K562 (cell line): ENCODE data around the gene SLC26A3. TPM values are rescaled to one million over a fixed set of nuclear protein-coding genes. Genes with fewer than 3 reads are reported as not detected.

ENCODE experiments used
- ATAC-seq: fragments of 200-7000 bp; cut with Tn5 transposase; 3 replicates; pipeline ENCODE4 v1.9.1; 2020; ENCODE audit warnings: moderate library complexity
- BruUV-seq: library from RNA; stranded (reverse); fragments of 400-500 nt; replicated peaks from 2 replicates; lab custom pipeline; 2021; lab: Mats Ljungman, UMichigan
- CTCF ChIA-PET: fragments of 300-600 bp; formaldehyde crosslinking; extraction: SDS; loops from one replicate; lab custom pipeline; 2021; ENCODE audit warnings: low intra/inter-chr PET ratio; lab: Yijun Ruan, JAX
- POLR2A ChIA-PET: fragments of 300-600, 350-650 bp; sonication (Branson Sonifier 250); formaldehyde crosslinking; extraction: SDS; loops from one replicate; lab custom pipeline; 2021; ENCODE audit warnings: antibody characterized with exemption, inconsistent platforms; lab: Yijun Ruan, JAX
- DNase-seq, 4 experiments: peaks; one replicate each; pipeline versions ENCODE4 v3.0.0 to v3.0.0-alpha.2; 2011 to 2018; ENCODE audit warnings: low spot score in 3 of 4, mixed read lengths in 3 of 4; ENCODE audit errors: extremely low read depth in 1 of 4
- FAIRE-seq: peaks from 2 replicates; lab custom pipeline; 2011; peaks lifted over from hg19 to GRCh38; lab: Jason Lieb, UNC
- H2AFZ ChIP-seq: 2 replicates; pipeline ENCODE4 v1.6.0; 2011; ENCODE audit warnings: low read depth, low read length, control low read depth, inconsistent platforms
- H3K27ac ChIP-seq: fragments of 200-600 bp; 3 replicates; pipeline ENCODE4 v1.8.0; 2011; ENCODE audit warnings: low read depth, mild to moderate bottlenecking, control low read depth, inconsistent platforms, low read length, moderate library complexity, mixed read lengths; ENCODE audit errors: extremely low read depth
- H3K27me3 ChIP-seq, 2 experiments: fragments of 300-600 bp in 1 of 2; 2 replicates in 1 of 2; 3 replicates in 1 of 2; pipeline versions ENCODE4 v1.6.0 to v1.8.0; 2011; ENCODE audit warnings: inconsistent platforms in 2 of 2, low read length in 2 of 2, mild to moderate bottlenecking in 1 of 2, mixed read lengths in 1 of 2, moderate library complexity in 1 of 2; ENCODE audit not compliant: control insufficient read depth in 2 of 2, insufficient read depth in 2 of 2
- H3K36me3 ChIP-seq: fragments of 300-600 bp; 3 replicates; pipeline ENCODE4 v1.8.0; 2011; ENCODE audit warnings: mild to moderate bottlenecking, low read length, inconsistent platforms; ENCODE audit not compliant: control insufficient read depth, insufficient read depth
- H3K4me1 ChIP-seq, 2 experiments: fragments of 200-600 bp in 1 of 2; replicated peaks in 1 of 2; 2 replicates in 1 of 2; 3 replicates in 1 of 2; pipeline versions ENCODE4 v1.5.1 to v1.8.0; 2011; ENCODE audit warnings: inconsistent platforms in 2 of 2, low read length in 2 of 2, mild to moderate bottlenecking in 1 of 2, mixed read lengths in 1 of 2, moderate library complexity in 1 of 2; ENCODE audit not compliant: control insufficient read depth in 2 of 2, insufficient read depth in 2 of 2
- H3K4me2 ChIP-seq: 2 replicates; pipeline ENCODE4 v1.6.1; 2011; ENCODE audit warnings: low read length, control low read depth, inconsistent platforms, mixed read lengths; ENCODE audit not compliant: insufficient read depth
- H3K4me3 ChIP-seq: fragments of 200-600 bp; sonication (generic), shearing (Covaris generic); 2 replicates; pipeline ENCODE4 v1.5.1; 2016; ENCODE audit warnings: control low read depth, inconsistent platforms
- H3K79me2 ChIP-seq: fragments of 200-600 bp; 3 replicates; pipeline ENCODE4 v1.8.0; 2011; ENCODE audit warnings: low read length, inconsistent platforms; ENCODE audit not compliant: control insufficient read depth, insufficient read depth
- H3K9ac ChIP-seq, 2 experiments: 2 replicates each; pipeline versions ENCODE4 v1.6.0 to v1.6.1; 2011; ENCODE audit warnings: low read depth in 2 of 2, low read length in 2 of 2, control low read depth in 1 of 2, inconsistent platforms in 1 of 2, mild to moderate bottlenecking in 1 of 2, mixed read lengths in 1 of 2; ENCODE audit not compliant: insufficient read depth in 1 of 2
- H3K9me1 ChIP-seq: one replicate; pipeline ENCODE4 v1.6.0; 2011; ENCODE audit warnings: inconsistent platforms, mild to moderate bottlenecking, low read length, moderate library complexity; ENCODE audit not compliant: control insufficient read depth, insufficient read depth
- H3K9me3 ChIP-seq: replicated peaks from 2 replicates; pipeline ENCODE4 v1.5.1; 2011; ENCODE audit warnings: low read depth, low read length, inconsistent platforms; ENCODE audit not compliant: control insufficient read depth, insufficient read depth
- H4K20me1 ChIP-seq: replicated peaks from 2 replicates; pipeline ENCODE4 v1.6.1; 2011; ENCODE audit warnings: low read length, inconsistent platforms, mixed read lengths; ENCODE audit not compliant: control insufficient read depth, insufficient read depth
- CEBPG ChIP-seq, 3 experiments: fragments of 200-800 bp in 1 of 3; sonication (Bioruptor generic) in 1 of 3; sonication (generic) in 1 of 3; formaldehyde crosslinking in 1 of 3; IDR thresholded peaks in 2 of 3; conservative IDR thresholded peaks in 1 of 3; 2 replicates each; pipeline versions ENCODE4 v1.6.1 to v1.8.0; 2016 to 2022; ENCODE audit warnings: missing compliant biosample characterization in 2 of 3, missing genetic modification characterization in 2 of 3, mild to moderate bottlenecking in 1 of 3, missing genetic modification reagents in 1 of 3
- GATAD2A ChIP-seq: fragments of 450-650 bp; IDR thresholded peaks from 2 replicates; pipeline ENCODE4 v1.6.1; 2017
- LEF1 ChIP-seq: fragments of 450-650 bp; IDR thresholded peaks from 2 replicates; pipeline ENCODE4 v1.6.1; 2016; ENCODE audit warnings: mild to moderate bottlenecking
- MEF2A ChIP-seq: IDR thresholded peaks from 2 replicates; pipeline ENCODE4 v1.6.1; 2011; ENCODE audit warnings: low read depth, mild to moderate bottlenecking, low read length, moderate library complexity; ENCODE audit not compliant: control insufficient read depth
- ZNF143 ChIP-seq: sonication (generic); formaldehyde crosslinking; IDR thresholded peaks from 2 replicates; pipeline ENCODE4 v1.9.0; 2022; ENCODE audit warnings: mild to moderate bottlenecking, missing genetic modification reagents
- ZNF165 ChIP-seq: fragments of 250-450 bp; sonication (Bioruptor Pico); IDR thresholded peaks from 2 replicates; pipeline ENCODE4 v1.4.0; 2020; ENCODE audit warnings: borderline replicate concordance
- ZNF197 ChIP-seq: fragments of 200-800 bp; sonication (Bioruptor generic); IDR thresholded peaks from 2 replicates; pipeline ENCODE4 v1.6.1; 2016; ENCODE audit warnings: low read depth, missing genetic modification characterization, missing compliant biosample characterization
- ZNF354B ChIP-seq: fragments of 250-450 bp; sonication (Bioruptor Pico); IDR thresholded peaks from 2 replicates; pipeline ENCODE4 v1.4.0; 2020
- ZNF408 ChIP-seq: fragments of 250-450 bp; sonication (Bioruptor Pico); IDR thresholded peaks from 2 replicates; pipeline ENCODE4 v1.4.0; 2020; ENCODE audit warnings: low read depth, mild to moderate bottlenecking, moderate library complexity
- ZNF79 ChIP-seq: fragments of 250-450 bp; sonication (Bioruptor Pico); IDR thresholded peaks from 2 replicates; pipeline ENCODE4 v1.4.0; 2020; ENCODE audit warnings: low read depth, mild to moderate bottlenecking, moderate library complexity
- in situ Hi-C: fragments of 300-500 bp; cut with MboI; formaldehyde crosslinking; loops from 4 replicates; pipeline ENCODE4 v1.15.0; 2018; ENCODE audit warnings: inconsistent platforms, mixed read lengths
- intact Hi-C: fragments of 100-400 bp; cut with micrococcal nuclease; formaldehyde crosslinking; loops from 2 replicates; pipeline ENCODE4 v1.14.2; 2022
- polyA plus RNA-seq, 8 experiments: library from polyadenylated mRNA; depleted of rRNA in 4 of 8; stranded (reverse) in 5 of 8; unstranded in 3 of 8; fragments of >200 nt; fragmentation: Nextera tagmentation in 2 of 8; fragmentation: Illumina TruSeq in 1 of 8; extraction: Ambion mirVana in 2 of 8; extraction: Trizol in 1 of 8; gene quantifications; 2 replicates each; pipeline versions ENCODE4 v1.2.1 to v1.2.3, GENCODE V29; 2011 to 2014; ENCODE audit warnings: inconsistent platforms in 1 of 8, missing spikeins in 1 of 8
- total RNA-seq, 7 experiments: library from RNA; depleted of rRNA in 6 of 7; stranded (reverse); fragments of >200 nt in 6 of 7; fragmentation: Illumina TruSeq in 2 of 7; extraction: Trizol in 2 of 7; gene quantifications; 2 replicates each; pipeline versions ENCODE4 v1.2.1 to v1.2.3, GENCODE V29; 2011 to 2021; ENCODE audit warnings: low replicate concordance in 1 of 7
- TF ChIP-seq, protein P1 (sequence below): fragments of 450-650 bp; IDR thresholded peaks from 2 replicates; pipeline ENCODE4 v1.6.1; 2014; ENCODE audit warnings: low read depth, mild to moderate bottlenecking, moderate library complexity, borderline replicate concordance
- TF ChIP-seq, protein P2 (sequence below): fragments of 450-650 bp; IDR thresholded peaks from 2 replicates; pipeline ENCODE4 v1.6.1; 2016; ENCODE audit warnings: borderline replicate concordance

The SLC26A3 gene
- total and polyA plus RNA-seq, 9 of the 15 experiments (the other 6 are each of a cell fraction or from before 2014, with no cell fraction given), result 0.86 TPM; not detected in 8

DNA sequence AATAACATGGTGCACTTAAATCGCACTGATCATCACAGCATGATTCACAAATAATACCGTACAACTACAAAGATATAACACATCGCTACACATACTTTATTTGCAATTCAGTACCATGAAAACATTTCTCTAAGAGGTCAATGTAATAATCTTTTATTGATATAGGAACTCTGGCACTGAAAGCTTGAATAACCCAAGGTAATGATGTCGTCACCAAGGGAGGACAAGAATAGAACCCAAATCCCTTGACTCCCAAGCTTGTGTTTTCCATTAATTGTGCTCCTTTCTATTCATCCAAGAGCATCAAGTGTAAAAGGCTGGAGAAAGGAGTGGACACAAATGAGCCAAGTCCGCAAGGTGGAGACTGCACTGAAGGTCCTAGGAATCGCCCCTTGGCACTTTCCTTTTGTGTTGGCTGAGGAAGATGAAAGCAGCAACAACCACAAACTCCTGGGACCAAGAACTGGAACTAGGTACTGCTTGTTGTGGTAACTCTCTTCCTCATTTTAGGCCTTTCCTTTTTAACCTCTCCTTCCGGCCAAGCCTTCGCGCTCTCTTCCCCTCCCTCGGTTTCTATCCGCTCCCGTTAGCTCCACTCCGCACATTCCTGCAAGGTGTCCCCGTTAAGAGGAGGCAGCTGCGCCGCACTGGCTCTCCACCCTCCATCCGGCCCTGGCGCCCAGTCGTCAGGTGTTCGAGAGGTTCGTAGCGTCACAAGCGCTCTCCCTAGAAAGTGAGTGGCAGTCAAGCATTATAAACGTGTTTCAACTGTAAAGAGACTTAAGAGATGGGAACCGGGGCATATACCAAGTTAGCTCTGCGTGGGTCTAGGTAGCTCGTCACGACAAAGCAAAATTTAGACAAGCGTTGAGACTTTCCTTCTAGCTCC lies 60.1 kb downstream of the SLC26A3 start (continued):
- peak; percentile 13; the same call in 1 of the 2 replicates for TF ChIP-seq ZNF197 (CRISPR knock-in tag)
- no peak for TF ChIP-seq ZNF354B (CRISPR knock-in tag)
- TF ChIP-seq LEF1, result peak; percentile 15; the same call in 1 of the 2 replicates
- TF ChIP-seq, protein P1, sequence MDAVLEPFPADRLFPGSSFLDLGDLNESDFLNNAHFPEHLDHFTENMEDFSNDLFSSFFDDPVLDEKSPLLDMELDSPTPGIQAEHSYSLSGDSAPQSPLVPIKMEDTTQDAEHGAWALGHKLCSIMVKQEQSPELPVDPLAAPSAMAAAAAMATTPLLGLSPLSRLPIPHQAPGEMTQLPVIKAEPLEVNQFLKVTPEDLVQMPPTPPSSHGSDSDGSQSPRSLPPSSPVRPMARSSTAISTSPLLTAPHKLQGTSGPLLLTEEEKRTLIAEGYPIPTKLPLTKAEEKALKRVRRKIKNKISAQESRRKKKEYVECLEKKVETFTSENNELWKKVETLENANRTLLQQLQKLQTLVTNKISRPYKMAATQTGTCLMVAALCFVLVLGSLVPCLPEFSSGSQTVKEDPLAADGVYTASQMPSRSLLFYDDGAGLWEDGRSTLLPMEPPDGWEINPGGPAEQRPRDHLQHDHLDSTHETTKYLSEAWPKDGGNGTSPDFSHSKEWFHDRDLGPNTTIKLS, result no peak
- 0 out of 2 replicates have a peak, but pooled peaks have one; percentile 55 for TF ChIP-seq ZNF165 (CRISPR knock-in tag)
- no peak for TF ChIP-seq GATAD2A
- TF ChIP-seq MEF2A, result no peak; the same call in 1 of the 2 replicates
- 0 out of 2 replicates have a peak, but pooled peaks have one; percentile 3 for TF ChIP-seq ZNF79 (CRISPR knock-in tag)

DNA sequence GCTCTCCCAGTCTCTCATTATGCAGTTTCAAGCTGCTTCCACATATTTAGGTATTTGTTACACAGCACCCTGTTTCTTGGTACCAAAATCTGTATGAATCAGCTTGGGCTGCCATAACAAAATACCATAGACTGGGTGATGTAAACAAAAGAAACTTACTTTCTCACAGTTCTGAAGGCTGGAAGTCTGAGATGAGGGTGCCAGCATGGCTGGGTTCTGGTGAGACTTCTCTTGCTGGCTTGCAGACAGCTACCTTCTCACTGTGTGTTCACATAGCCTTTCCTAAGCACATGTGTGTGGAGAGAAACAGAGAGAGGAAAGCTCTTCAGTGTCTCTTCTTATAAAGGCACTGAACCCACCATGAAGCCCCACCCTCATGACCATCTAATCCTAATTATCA lies 74.7 kb downstream of the SLC26A3 start:
- in situ Hi-C loops, result loop anchor here (10.0 to 25.0 kb wide), 2 partner anchors 409 to 533 kb away; partner anchors contain the start of gene LAMB4
- POLR2A ChIA-PET, result interaction anchor here (0.5 to 2.1 kb wide), 9 partner anchors 13 to 475 kb away, joined by 3 to 6 read pairs (median 3); partner anchors contain the start of gene CBLL1
- no peak overlapping the region for H3K4me3 ChIP-seq
- TF ChIP-seq ZNF143 (CRISPR knock-in tag) (no peak), CEBPG (CRISPR knock-in tag; IDR thresholded peaks at IDR 0.05) (no peak), CEBPG (tag; conservative IDR thresholded peaks at IDR 0.05 in 1 of 2, IDR thresholded peaks at IDR 0.05 in 1 of 2) (peak in 1 of 2 experiments; percentile 44; a peak in 1 of 4 replicates), ZNF408 (CRISPR knock-in tag) (no peak)
- TF ChIP-seq, protein P2, sequence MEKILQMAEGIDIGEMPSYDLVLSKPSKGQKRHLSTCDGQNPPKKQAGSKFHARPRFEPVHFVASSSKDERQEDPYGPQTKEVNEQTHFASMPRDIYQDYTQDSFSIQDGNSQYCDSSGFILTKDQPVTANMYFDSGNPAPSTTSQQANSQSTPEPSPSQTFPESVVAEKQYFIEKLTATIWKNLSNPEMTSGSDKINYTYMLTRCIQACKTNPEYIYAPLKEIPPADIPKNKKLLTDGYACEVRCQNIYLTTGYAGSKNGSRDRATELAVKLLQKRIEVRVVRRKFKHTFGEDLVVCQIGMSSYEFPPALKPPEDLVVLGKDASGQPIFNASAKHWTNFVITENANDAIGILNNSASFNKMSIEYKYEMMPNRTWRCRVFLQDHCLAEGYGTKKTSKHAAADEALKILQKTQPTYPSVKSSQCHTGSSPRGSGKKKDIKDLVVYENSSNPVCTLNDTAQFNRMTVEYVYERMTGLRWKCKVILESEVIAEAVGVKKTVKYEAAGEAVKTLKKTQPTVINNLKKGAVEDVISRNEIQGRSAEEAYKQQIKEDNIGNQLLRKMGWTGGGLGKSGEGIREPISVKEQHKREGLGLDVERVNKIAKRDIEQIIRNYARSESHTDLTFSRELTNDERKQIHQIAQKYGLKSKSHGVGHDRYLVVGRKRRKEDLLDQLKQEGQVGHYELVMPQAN, result no peak

More for the DNA sequence above, 74.7 kb downstream of the SLC26A3 start:
- Histone ChIP-seq H4K20me1 (no peaks in the 10 kb centered on the region), H3K9ac (no peak overlapping the region), H3K27me3 (no peaks in the 10 kb centered on the region), H3K79me2 (no peaks in the 10 kb centered on the region), H3K36me3 (no peaks in the 10 kb centered on the region), H2AFZ (no peak overlapping the region), H3K9me3 (no peaks in the 10 kb centered on the region), H3K4me1 (peaks cover 0 to 3% of the 10 kb centered on the region in 2 experiments; a peak in 1 of 5 replicates), H3K27ac (no peak overlapping the region), H3K9me1 (no peaks in the 10 kb centered on the region), H3K4me2 (no peak overlapping the region)
- ATAC-seq (no peak), FAIRE-seq (no peak), DNase-seq (no peak)
- no TSS peak for BruUV-seq
- CTCF ChIA-PET, result no interaction called here
- intact Hi-C loops, result no loop called here
